ENCODE results near the gene THRSP.

DNA sequence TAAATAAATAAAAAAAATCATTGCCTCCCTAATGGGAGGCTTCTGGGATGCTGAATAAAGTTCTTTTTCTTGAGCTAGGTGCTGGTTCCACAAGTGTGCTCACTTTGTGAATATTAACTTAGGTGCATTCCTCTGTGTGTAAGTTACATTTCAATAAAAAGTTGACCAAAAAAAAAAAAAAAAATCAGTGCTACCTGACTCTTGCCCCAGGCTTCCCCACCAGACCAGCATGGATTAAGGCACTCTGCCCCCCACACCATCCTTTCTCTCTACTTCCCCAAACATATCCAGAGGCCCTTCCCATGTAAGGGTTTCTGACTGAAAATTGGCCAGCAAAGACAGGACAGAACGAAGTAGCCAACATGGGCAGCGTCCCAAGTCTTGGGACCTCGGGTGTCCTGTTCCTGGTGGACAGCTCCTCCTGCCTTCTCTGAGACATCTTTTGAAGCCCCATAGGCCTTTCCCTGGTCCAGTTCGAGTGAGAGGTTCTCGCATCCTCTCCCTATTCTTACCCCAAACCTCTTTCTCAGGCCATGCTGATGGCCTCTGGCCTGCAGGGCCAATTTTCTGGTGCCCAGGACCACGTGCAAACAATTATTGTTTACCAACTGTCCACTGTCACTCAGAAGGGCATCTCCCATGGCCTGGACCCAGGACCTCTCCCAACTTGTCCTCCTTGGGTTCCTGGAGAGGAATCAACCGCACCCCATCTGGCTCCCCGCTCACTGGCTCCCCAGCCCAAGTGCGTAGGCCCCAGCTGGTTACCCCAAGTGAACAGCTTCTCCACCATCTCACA, 25.6 kb upstream of the THRSP start:
- TF ChIP-seq, protein P1, sequence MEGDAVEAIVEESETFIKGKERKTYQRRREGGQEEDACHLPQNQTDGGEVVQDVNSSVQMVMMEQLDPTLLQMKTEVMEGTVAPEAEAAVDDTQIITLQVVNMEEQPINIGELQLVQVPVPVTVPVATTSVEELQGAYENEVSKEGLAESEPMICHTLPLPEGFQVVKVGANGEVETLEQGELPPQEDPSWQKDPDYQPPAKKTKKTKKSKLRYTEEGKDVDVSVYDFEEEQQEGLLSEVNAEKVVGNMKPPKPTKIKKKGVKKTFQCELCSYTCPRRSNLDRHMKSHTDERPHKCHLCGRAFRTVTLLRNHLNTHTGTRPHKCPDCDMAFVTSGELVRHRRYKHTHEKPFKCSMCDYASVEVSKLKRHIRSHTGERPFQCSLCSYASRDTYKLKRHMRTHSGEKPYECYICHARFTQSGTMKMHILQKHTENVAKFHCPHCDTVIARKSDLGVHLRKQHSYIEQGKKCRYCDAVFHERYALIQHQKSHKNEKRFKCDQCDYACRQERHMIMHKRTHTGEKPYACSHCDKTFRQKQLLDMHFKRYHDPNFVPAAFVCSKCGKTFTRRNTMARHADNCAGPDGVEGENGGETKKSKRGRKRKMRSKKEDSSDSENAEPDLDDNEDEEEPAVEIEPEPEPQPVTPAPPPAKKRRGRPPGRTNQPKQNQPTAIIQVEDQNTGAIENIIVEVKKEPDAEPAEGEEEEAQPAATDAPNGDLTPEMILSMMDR (IDR thresholded peaks at IDR 0.05; ENCODE audit: insufficient read depth, low read length, poor library complexity, severe bottlenecking) = no peak
- TF ChIP-seq EZH2phosphoT487 (conservative IDR thresholded peaks at IDR 0.05; ENCODE audit: low read length) = no peak

All from SU-DHL-6 (cell line).